Ascending aorta (tissue), 2 donors: Measurements from ENCODE around the gene DRC1. TPM values are rescaled to one million over a fixed set of nuclear protein-coding genes. Genes with fewer than 3 reads are reported as not detected.

Experiments used
- DNase-seq, 2 donors: peaks; one replicate each; pipeline ENCODE4 v3.0.0-alpha.2; 2019; ENCODE audit warnings: low spot score in 2 of 2
- H3K27ac ChIP-seq, 2 donors: fragments of 200-600 bp; sonication (generic); one replicate each; pipeline ENCODE4 v1.5.1; 2016 to 2017; ENCODE audit warnings: mild to moderate bottlenecking in 1 of 2
- H3K27me3 ChIP-seq: fragments of 200-600 bp; sonication (generic); one replicate; pipeline ENCODE4 v1.5.1; 2017
- H3K36me3 ChIP-seq, 2 donors: fragments of 200-600 bp; sonication (generic); one replicate each; pipeline ENCODE4 v1.5.1; 2016
- H3K4me1 ChIP-seq, 2 donors: fragments of 200-600 bp; sonication (generic); one replicate each; pipeline ENCODE4 v1.5.1; 2016 to 2017; ENCODE audit warnings: mild to moderate bottlenecking in 1 of 2
- H3K4me3 ChIP-seq, 2 donors: fragments of 200-600 bp; sonication (generic); one replicate each; pipeline ENCODE4 v1.5.1; 2016 to 2017; ENCODE audit warnings: mild to moderate bottlenecking in 1 of 2
- H3K9me3 ChIP-seq, 2 donors: fragments of 200-600 bp; sonication (generic); one replicate each; pipeline ENCODE4 v1.5.1; 2016
- CTCF ChIP-seq, 3 experiments: fragments of 200-600 bp in 2 of 3; fragments of 450-650 bp in 1 of 3; sonication (generic) in 2 of 3; IDR thresholded peaks; one replicate each; pipeline ENCODE4 v1.5.1; 2016 to 2019; ENCODE audit warnings: antibody characterized with exemption in 3 of 3, mild to moderate bottlenecking in 1 of 3, moderate library complexity in 1 of 3
- intact Hi-C: fragments of 100-400 bp; cut with DNase I; formaldehyde crosslinking; loops from one replicate; pipeline ENCODE4 v1.15.1; 2023
- total RNA-seq: library from RNA; depleted of rRNA; stranded (reverse); fragments of >200 nt; gene quantifications from one replicate; pipeline ENCODE4 v1.1.0, GENCODE V29; 2016

The DRC1 gene
- total RNA-seq, 1 donor from 2014 or later: not detected

DNA sequence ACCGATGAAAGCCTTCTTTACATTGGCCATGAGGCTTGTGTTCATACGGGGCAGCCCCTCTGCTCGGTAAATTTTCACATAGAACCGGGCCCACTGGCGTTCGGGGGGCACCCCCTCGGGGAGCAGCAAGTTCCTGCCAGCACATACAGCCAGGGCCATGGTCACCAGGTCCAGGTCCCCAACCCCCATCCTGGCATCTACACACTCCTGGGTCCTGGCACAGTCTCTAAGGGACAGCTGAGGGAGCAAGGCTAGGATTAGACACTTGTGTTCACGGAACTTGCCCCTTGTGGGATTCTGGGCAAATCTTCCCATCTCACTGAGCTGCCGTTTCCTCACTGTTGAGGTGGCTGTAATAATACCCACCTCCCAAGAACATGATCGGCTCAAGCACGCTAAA, 81.8 kb downstream of the DRC1 start:
- no peak overlapping the region for H3K27ac ChIP-seq
- no peak for TF ChIP-seq CTCF (IDR thresholded peaks at IDR 0.05)

GRCh38 chr2:26483957-26484565, 82.3 kb downstream of the DRC1 start:
- no peak for DNase-seq
- intact Hi-C loops: no loop called here
- Histone ChIP-seq H3K4me3 (no peak overlapping the region), H3K9me3 (no peaks in the 10 kb centered on the region), H3K36me3 (no peaks in the 10 kb centered on the region), H3K27ac (no peak overlapping the region), H3K4me1 (no peaks in the 10 kb centered on the region), H3K27me3 (no peaks in the 10 kb centered on the region)
- TF ChIP-seq CTCF (IDR thresholded peaks at IDR 0.05): no peak

More for the DNA sequence above, 81.8 kb downstream of the DRC1 start:
- Histone ChIP-seq H3K4me3 (no peak overlapping the region), H3K27me3 (no peaks in the 10 kb centered on the region), H3K36me3 (no peaks in the 10 kb centered on the region), H3K4me1 (no peaks in the 10 kb centered on the region), H3K9me3 (no peaks in the 10 kb centered on the region)
- no peak for DNase-seq
- intact Hi-C loops: no loop called here

DNA sequence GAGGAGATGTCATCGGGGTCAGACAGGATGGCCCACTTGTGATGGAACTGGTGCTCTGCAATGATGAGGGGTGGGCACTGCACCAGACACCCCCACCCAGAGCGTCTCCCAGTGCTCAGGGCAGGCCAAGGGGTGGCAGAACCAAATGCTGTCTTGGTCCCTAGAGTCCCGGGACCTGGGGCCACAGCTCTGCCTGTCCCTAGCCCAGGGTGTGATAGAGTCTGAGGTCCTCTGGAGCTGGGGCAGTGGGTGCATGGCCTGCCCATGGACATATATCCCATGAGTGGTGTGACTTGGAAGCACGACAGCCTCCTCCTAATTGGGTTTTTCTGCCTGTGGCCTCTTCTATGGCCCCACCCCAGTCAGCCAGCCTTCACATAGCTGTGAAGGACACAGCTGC, 82.9 kb downstream of the DRC1 start:
- Histone ChIP-seq H3K4me1 (no peaks in the 10 kb centered on the region), H3K27me3 (no peaks in the 10 kb centered on the region), H3K4me3 (no peak overlapping the region), H3K27ac (no peak overlapping the region), H3K36me3 (no peaks in the 10 kb centered on the region), H3K9me3 (no peaks in the 10 kb centered on the region)
- no peak for DNase-seq
- TF ChIP-seq CTCF (IDR thresholded peaks at IDR 0.05): no peak
- intact Hi-C loops: no loop called here

DNA sequence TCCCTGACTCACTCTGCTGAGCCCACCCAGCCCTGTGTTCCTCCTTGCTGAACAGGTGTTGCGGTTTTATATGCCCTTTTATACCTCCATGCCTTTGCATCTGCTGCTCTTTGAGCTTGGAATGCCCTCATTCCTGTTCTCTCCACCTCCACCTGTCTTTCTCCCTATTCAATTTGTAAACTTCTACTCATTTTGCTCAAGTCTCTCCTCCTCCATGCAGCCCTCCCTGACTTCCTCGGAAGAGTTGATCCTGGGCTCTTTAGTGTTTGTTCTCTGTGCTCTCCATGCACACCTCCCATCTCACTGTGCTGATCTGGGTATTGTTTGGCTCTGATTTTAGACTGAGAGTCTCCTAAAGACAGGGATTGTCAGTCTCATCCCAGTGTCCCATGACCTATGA, 83.4 kb downstream of the DRC1 start:
- H3K27ac ChIP-seq: no peak overlapping the region
- intact Hi-C loops: no loop called here
- TF ChIP-seq CTCF (IDR thresholded peaks at IDR 0.05): no peak

DNA sequence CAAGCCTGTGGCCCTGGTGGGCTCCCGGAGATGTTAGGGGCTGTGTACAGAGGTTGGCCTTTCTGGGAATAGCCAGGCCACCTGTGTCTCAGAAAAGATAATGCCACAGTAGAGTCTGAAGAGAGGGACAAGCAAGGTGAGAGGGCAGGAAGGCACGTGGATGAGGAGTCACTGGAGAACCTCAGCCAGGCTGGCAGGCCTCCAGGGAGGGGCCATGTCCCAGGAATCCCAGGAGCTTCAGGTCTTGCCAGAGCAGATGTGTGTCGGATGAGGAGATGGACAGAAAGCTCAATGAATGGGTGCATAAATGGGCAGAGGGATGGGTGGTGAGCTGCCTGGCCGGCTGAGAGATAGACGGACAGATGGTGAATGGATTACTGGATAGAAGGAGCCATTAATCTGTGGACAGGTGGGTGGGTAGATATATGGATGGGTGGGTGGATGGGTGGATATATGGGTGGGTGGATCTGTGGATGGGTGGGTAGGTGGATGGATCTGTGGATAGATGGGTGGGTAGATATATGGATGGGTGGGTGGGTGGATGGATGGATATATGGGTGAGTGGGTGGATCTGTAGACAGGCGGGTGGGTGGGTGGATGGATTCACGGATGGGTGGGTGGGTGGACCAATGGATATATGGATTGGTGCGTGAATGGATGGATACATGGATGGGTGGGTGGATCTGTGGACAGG, 84.2 kb downstream of the DRC1 start:
- intact Hi-C loops: no loop called here
- no peaks in the 10 kb centered on the region for H3K9me3 ChIP-seq
- H3K4me1 ChIP-seq: no peaks in the 10 kb centered on the region
- no peak overlapping the region for H3K4me3 ChIP-seq
- no peak for TF ChIP-seq CTCF (IDR thresholded peaks at IDR 0.05)
- H3K27ac ChIP-seq: no peak overlapping the region
- no peaks in the 10 kb centered on the region for H3K27me3 ChIP-seq
- H3K36me3 ChIP-seq: no peaks in the 10 kb centered on the region
- no peak for DNase-seq

More for the DNA sequence above, 83.4 kb downstream of the DRC1 start:
- Histone ChIP-seq H3K27me3 (no peaks in the 10 kb centered on the region), H3K9me3 (no peaks in the 10 kb centered on the region), H3K36me3 (no peaks in the 10 kb centered on the region), H3K4me1 (no peaks in the 10 kb centered on the region), H3K4me3 (no peak overlapping the region)
- DNase-seq: no peak
